Thoracic aorta (tissue), 2 donors: Measurements from ENCODE around the gene IRF8. TPM values are rescaled to one million over a fixed set of nuclear protein-coding genes. Genes with fewer than 3 reads are reported as not detected.
"Not testable (repeated sequence)": the region's sequence is repeated elsewhere in the genome, so short reads cannot be mapped to it uniquely, and the experiment has no call there.

Experiments used
- ATAC-seq: fragments of 150-250 bp; one replicate; pipeline ENCODE4 v1.8.0; 2017; ENCODE audit warnings: low read depth; ENCODE audit not compliant: insufficient number of reproducible peaks, low FRiP score
- DNase-seq: peaks from one replicate; pipeline ENCODE4 v3.0.0-alpha.2; 2020; ENCODE audit warnings: low spot score
- H3K27ac ChIP-seq, 2 donors: fragments of 200-600 bp; sonication (generic); 1 replicate in 1 of 2; 2 replicates in 1 of 2; pipeline ENCODE4 v1.5.1; 2016; ENCODE audit warnings: mild to moderate bottlenecking in 2 of 2, moderate library complexity in 2 of 2
- H3K27me3 ChIP-seq: fragments of 200-600 bp; sonication (generic); replicated peaks from 2 replicates; pipeline ENCODE4 v1.6.0; 2016; ENCODE audit warnings: mild to moderate bottlenecking; ENCODE audit not compliant: insufficient read depth
- H3K36me3 ChIP-seq: fragments of 200-600 bp; sonication (generic); one replicate; pipeline ENCODE4 v1.5.1; 2016
- H3K4me1 ChIP-seq, 2 donors: fragments of 200-600 bp; sonication (generic); 1 replicate in 1 of 2; 2 replicates in 1 of 2; pipeline versions ENCODE4 v1.5.1 to v1.6.0; 2016; ENCODE audit warnings: low read depth in 2 of 2, mild to moderate bottlenecking in 1 of 2; ENCODE audit not compliant: control insufficient read depth in 1 of 2
- H3K4me3 ChIP-seq: fragments of 200-600 bp; sonication (generic); 2 replicates; pipeline ENCODE4 v1.5.1; 2016; ENCODE audit warnings: mild to moderate bottlenecking
- H3K9me3 ChIP-seq: fragments of 200-600 bp; sonication (generic); 2 replicates; pipeline ENCODE4 v1.5.1; 2016
- CTCF ChIP-seq: fragments of 200-600 bp; sonication (generic); IDR thresholded peaks from one replicate; pipeline ENCODE4 v1.5.1; 2019; ENCODE audit warnings: antibody characterized with exemption
- total RNA-seq, 2 donors: library from RNA; depleted of rRNA; stranded (reverse); fragments of >200 nt; gene quantifications; one replicate each; pipeline versions ENCODE4 v1.1.0 to v1.2.3, GENCODE V29; 2016

IRF8 gene
- total RNA-seq, 2 donors from 2014 or later: 27.0 to 28.8 TPM

GRCh38 chr16:85869206-85869605 is 29.8 kb upstream of the IRF8 start:
- Histone ChIP-seq H3K4me3 (no peak overlapping the region), H3K9me3 (no peaks in the 10 kb centered on the region), H3K27ac (no peak overlapping the region), H3K4me1 (no peaks in the 10 kb centered on the region), H3K27me3 (no peaks in the 10 kb centered on the region), H3K36me3 (no peaks in the 10 kb centered on the region)
- DNase-seq (no peak), ATAC-seq (no peak)
- TF ChIP-seq CTCF: no peak

GRCh38 chr16:85869785-85870558 is 29.0 kb upstream of the IRF8 start:
- no peaks in the 10 kb centered on the region for H3K36me3 ChIP-seq
- H3K9me3 ChIP-seq: no peaks in the 10 kb centered on the region
- peak overlapping the region in 1 of 2 donors; percentile 57 for H3K27ac ChIP-seq
- no peak for DNase-seq
- TF ChIP-seq CTCF: no peak
- H3K4me1 ChIP-seq: no peaks in the 10 kb centered on the region
- H3K27me3 ChIP-seq: no peaks in the 10 kb centered on the region
- ATAC-seq: no peak
- H3K4me3 ChIP-seq: no peak overlapping the region

- TF ChIP-seq CTCF: no peak
- ATAC-seq: no peak
- Histone ChIP-seq H3K4me3 (no peak overlapping the region), H3K27ac (no peak overlapping the region), H3K27me3 (no peaks in the 10 kb centered on the region), H3K36me3 (no peaks in the 10 kb centered on the region), H3K4me1 (no peaks in the 10 kb centered on the region), H3K9me3 (no peaks in the 10 kb centered on the region)
- no peak for DNase-seq
These were observed 27.2 kb upstream of the IRF8 start for GRCh38 chr16:85871756-85872155.

- DNase-seq (no peak), ATAC-seq (no peak)
- no peak for TF ChIP-seq CTCF
- Histone ChIP-seq H3K27ac (no peak overlapping the region), H3K4me3 (no peak overlapping the region), H3K9me3 (no peaks in the 10 kb centered on the region), H3K4me1 (no peaks in the 10 kb centered on the region), H3K27me3 (no peaks in the 10 kb centered on the region), H3K36me3 (no peaks in the 10 kb centered on the region)
These were observed 26.2 kb upstream of the IRF8 start for GRCh38 chr16:85872734-85873133.

GRCh38 chr16:85873153-85873552 is 25.8 kb upstream of the IRF8 start:
- H3K27ac ChIP-seq: no peak overlapping the region
- H3K36me3 ChIP-seq: no peaks in the 10 kb centered on the region
- no peak for ATAC-seq

GRCh38 chr16:85874031-85874430 is 24.9 kb upstream of the IRF8 start:
- not testable (repeated sequence) for H3K27ac ChIP-seq, H3K9me3 ChIP-seq, H3K4me1 ChIP-seq, ATAC-seq, DNase-seq, H3K36me3 ChIP-seq, H3K4me3 ChIP-seq, H3K27me3 ChIP-seq

More at GRCh38 chr16:85873153-85873552, 25.8 kb upstream of the IRF8 start:
- no peaks in the 10 kb centered on the region for H3K4me1 ChIP-seq
- TF ChIP-seq CTCF: no peak
- no peak for DNase-seq
- H3K4me3 ChIP-seq: no peak overlapping the region
- H3K9me3 ChIP-seq: no peaks in the 10 kb centered on the region
- no peaks in the 10 kb centered on the region for H3K27me3 ChIP-seq
